ENCODE results near the gene NIN. TPM values are rescaled to one million over a fixed set of nuclear protein-coding genes. Genes with fewer than 3 reads are reported as not detected.

NIN gene
- total and polyA plus RNA-seq, 4 donors = 1.7 to 11.1 (median 4.0) TPM

- Histone ChIP-seq H3K4me3 (ENCODE audit: low read depth in 1 of 3, low read length in 3 of 3) (no peak overlapping the region), H3K27me3 (ENCODE audit: control insufficient read depth in 4 of 4, insufficient read depth in 4 of 4, low read length in 3 of 4) (no peaks in the 10 kb centered on the region), H3K9ac (ENCODE audit: low read depth in 1 of 2, low read length in 2 of 2) (no peak overlapping the region), H3K4me1 (ENCODE audit: control insufficient read depth in 4 of 4, insufficient read depth in 4 of 4, low read length in 3 of 4) (peaks cover 0 to 28% (median 12%) of the 10 kb centered on the region in 4 donors), H3K36me3 (ENCODE audit: control insufficient read depth in 4 of 4, insufficient read depth in 3 of 4, low read depth in 1 of 4, low read length in 3 of 4) (no peaks in the 10 kb centered on the region), H3K27ac (ENCODE audit: low read depth in 1 of 2, low read length in 2 of 2) (no peak overlapping the region), H3K9me3 (ENCODE audit: control insufficient read depth in 4 of 4, low read length in 3 of 4) (no peaks in the 10 kb centered on the region)
- no peak for DNase-seq (ENCODE audit: low spot score)
- TF ChIP-seq NR2F2 (IDR thresholded peaks at IDR 0.05) = no peak
- TF ChIP-seq REST (IDR thresholded peaks at IDR 0.05) = no peak
- TF ChIP-seq RAD21 (IDR thresholded peaks at IDR 0.05) = no peak
- no peak for TF ChIP-seq ATF3 (IDR thresholded peaks at IDR 0.05)
- TF ChIP-seq FOXA2 (IDR thresholded peaks at IDR 0.05) = no peak
- no peak for TF ChIP-seq RXRA (IDR thresholded peaks at IDR 0.05)
- no peak for TF ChIP-seq YY1 (IDR thresholded peaks at IDR 0.05)
- TF ChIP-seq HNF4A (conservative IDR thresholded peaks at IDR 0.05) = no peak
- no peak for TF ChIP-seq GABPA (IDR thresholded peaks at IDR 0.05 in 1 of 2, conservative IDR thresholded peaks at IDR 0.05 in 1 of 2)
- no peak for TF ChIP-seq JUND (IDR thresholded peaks at IDR 0.05)
- TF ChIP-seq SP1 (IDR thresholded peaks at IDR 0.05) = no peak
- no peak for TF ChIP-seq CTCF (IDR thresholded peaks at IDR 0.05; ENCODE audit: low read depth, low read length, missing input control)
- no peak for TF ChIP-seq HNF4G (IDR thresholded peaks at IDR 0.05)
- no peak for TF ChIP-seq FOXA1 (IDR thresholded peaks at IDR 0.05)
- no peak for TF ChIP-seq EGR1 (IDR thresholded peaks at IDR 0.05; ENCODE audit: low read depth in 2 of 2)
- TF ChIP-seq TAF1 (conservative IDR thresholded peaks at IDR 0.05) = no peak
- TF ChIP-seq ZBTB33 (IDR thresholded peaks at IDR 0.05) = no peak
- TF ChIP-seq MAX (IDR thresholded peaks at IDR 0.05) = no peak
- WGBS = 71% methylated on average over 6 of the region's 6 CpGs
Measured at GRCh38 chr14:50832935-50833630, 2.1 kb upstream of the NIN start.

All from liver (tissue), 9 donors.